ENCODE results near the gene DTWD2.
"Not testable (repeated sequence)": the region's sequence is repeated elsewhere in the genome, so short reads cannot be mapped to it uniquely, and the experiment has no call there.

Gene DTWD2

GRCh38 chr5:118946138-118946800 is 42.1 kb downstream of the DTWD2 start:
- DNase-seq, result no peak

DNA sequence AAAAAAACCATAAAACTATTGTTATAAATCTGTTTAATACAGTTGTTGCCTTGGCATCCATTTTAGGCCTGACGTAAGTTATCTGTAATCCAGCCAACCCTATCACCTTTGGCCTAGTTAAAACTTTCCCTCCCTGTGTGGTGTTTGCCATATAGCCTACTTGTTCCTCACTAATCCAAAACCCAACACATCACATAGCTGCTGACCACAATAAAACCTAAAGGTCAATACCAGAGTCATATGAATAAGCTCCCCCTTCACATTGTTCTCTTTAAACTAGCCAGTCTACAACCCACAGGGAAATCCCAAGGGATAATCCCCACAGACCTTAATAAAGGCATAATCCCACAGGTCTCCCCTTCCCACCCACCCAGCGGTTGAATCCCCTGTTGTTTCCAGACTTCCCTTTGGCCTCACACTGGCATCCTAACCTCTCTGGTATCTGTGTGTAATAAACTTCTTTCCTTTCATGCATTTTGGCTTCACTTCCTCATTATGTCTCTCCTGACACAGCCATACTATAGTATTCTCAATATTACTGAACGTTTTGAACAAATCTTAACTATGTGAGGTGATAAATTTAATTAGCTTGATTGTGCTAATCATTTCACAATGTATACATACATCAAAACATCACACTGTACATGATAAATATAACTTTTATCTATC is 50.8 kb downstream of the DTWD2 start:
- no peak for DNase-seq

DNA sequence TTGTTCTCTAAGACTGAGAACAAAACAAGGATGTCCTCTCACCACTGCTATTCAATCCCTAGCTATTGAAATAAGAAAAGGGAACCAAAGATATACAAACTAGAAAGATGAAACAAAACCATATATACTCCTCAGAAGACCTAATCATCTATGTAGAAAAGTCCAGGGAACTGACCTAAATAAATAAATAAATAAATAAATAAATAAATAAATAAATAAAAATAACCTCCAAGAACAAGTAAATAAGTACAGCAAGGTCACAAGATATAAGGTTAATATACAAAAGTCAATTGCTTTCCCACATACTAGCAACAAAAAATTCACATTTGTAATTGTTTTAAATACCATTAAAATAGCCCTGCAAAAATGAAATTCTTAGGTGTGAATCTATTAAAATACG is 54.6 kb downstream of the DTWD2 start:
- no peak for DNase-seq

GRCh38 chr5:118931564-118931963 is 56.8 kb downstream of the DTWD2 start:
- DNase-seq, result no peak

GRCh38 chr5:118924006-118924389 is 64.3 kb downstream of the DTWD2 start:
- DNase-seq, result no peak

- DNase-seq, result no peak
These were observed 64.9 kb downstream of the DTWD2 start for GRCh38 chr5:118923295-118924005.

GRCh38 chr5:118921866-118922265 is 66.5 kb downstream of the DTWD2 start:
- DNase-seq, result no peak

- no peak for DNase-seq
These were observed 69.3 kb downstream of the DTWD2 start for GRCh38 chr5:118919016-118919415.

DNA sequence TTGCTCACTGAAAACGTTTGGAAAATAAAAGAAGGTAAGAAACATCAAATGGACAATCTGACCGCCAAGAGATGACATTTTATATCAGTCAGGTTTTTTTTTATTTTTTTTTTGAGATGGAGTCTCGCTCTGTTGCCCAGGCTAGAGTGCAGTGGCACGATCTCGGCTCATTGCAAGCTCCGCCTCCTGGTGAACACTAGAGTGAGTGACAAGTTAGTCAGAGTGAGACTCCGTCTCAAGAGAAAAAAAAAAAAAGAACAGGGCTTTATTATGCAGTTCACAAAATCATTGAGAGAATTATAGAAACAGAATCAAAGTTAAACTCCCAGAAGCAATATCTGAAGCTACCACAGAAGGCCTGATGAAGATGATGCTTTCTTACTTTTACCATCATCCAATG is 70.1 kb downstream of the DTWD2 start:
- DNase-seq, result no peak

- not testable (repeated sequence) for DNase-seq
These were observed 80.8 kb downstream of the DTWD2 start for GRCh38 chr5:118907536-118907935.

- no peak for DNase-seq
These were observed 81.4 kb downstream of the DTWD2 start for GRCh38 chr5:118906947-118907346.

DNA sequence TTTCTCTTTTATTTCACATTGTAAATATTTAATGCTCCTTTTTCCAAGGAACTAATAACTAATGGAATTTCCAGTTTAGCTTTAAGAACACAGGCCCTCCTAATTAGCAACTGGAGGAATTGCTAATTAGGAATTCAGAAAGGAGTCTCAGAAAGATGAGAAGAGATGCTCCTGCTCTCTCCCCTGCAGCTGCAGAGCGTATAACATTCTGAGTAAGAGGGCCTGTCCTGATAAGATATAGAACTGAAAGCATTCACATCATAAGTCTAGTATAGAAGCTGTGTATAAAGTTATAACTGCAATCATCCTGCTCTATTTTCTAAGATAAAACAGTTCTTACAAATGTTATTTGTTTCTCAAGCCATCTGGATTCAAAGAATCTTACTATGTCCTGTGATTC is 83.2 kb downstream of the DTWD2 start:
- no peak for DNase-seq

- DNase-seq, result no peak
These were observed 85.5 kb downstream of the DTWD2 start for GRCh38 chr5:118902656-118903438.

GRCh38 chr5:118894709-118895108 is 93.6 kb downstream of the DTWD2 start:
- no peak for DNase-seq

DNA sequence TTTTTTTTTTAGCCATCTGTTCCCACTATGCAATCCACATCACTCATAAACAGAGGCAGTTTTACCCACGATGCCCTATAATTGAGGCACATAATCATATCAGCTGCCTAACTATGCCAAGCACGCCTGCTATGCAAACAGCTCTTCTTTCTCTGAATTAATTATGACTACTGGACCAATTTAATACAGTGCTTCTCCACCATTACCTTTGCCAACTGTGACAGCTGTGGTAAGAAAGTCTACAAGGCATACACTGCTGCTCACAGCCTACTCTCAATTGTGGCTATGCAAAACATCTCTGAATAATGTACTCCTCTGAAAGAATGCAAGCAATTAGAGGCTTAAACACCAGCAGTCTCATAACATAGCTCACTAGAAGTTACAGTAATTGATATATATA is 97.1 kb downstream of the DTWD2 start:
- no peak for DNase-seq

- DNase-seq, result no peak
These were observed 99.2 kb downstream of the DTWD2 start for GRCh38 chr5:118889165-118889564.

- no peak for DNase-seq
These were observed 99.8 kb downstream of the DTWD2 start for GRCh38 chr5:118888556-118888955.

DNA sequence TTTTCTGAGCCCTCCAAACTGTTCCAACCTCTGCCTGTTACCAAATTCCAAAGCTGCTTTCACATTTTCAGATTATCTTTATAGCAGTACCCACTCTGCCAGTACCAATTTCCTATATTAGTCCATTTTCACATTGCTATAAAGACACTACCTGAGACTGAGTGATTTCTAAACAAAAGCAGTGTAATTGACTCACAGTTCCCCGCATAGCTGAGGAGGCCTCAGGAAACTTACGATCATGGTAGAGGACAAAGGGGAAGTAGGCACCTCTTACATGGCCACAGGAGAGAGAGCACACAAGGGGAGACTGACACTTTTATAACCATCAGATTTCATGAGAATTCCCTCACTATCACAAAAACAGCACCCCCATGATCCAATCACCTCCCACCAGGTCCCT is 105.0 kb downstream of the DTWD2 start:
- DNase-seq, result no peak

- no peak for DNase-seq
These were observed 105.7 kb downstream of the DTWD2 start for GRCh38 chr5:118882666-118883065.

DNA sequence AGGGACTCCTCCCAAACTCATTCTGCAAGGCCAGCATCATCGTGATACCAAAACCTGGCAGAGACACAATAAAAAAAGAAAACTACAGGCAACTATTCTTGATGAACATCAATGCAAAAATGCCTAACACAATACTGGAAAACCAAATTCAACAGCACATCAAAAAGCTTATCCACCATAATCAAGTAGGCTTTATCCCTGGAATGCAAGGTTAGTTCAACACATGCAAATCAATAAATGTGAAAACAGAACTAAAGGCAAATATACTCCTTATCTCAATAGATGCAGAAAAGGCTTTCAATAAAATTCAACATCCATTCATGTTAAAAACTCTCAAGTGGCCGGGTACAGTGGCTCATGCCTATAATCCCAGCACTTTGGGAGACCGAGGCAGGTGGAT is 111.5 kb downstream of the DTWD2 start:
- DNase-seq, result not testable (repeated sequence)

DNA sequence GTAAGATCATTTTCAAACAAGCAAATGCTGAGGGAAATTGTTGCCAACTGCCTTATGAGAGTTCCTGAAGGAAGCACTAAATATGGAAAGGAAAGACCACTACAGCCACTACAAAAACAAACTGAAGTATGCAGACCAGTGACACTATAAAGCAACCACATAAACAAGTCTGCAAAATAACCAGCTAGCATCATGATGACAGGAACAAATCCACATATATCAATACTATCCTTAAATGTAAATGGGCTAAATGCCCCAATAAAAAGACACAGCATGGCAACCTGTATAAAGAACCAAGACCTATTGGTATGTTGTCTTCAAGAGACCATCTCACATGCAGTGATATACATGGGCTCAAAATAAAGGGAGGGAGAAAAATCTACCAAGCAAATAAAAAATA is 113.2 kb downstream of the DTWD2 start:
- DNase-seq, result no peak

GRCh38 chr5:118873417-118873816 is 114.9 kb downstream of the DTWD2 start:
- no peak for DNase-seq

- DNase-seq, result no peak
These were observed 125.0 kb downstream of the DTWD2 start for GRCh38 chr5:118863345-118863744.
